RCC 7860 (cell line): ENCODE measurements around the gene GFOD2.

Experiments used
- DNase-seq: peaks from one replicate; pipeline ENCODE4 v3.0.0-alpha.2; 2015; ENCODE audit warnings: low spot score
- FAIRE-seq: peaks from 2 replicates; lab custom pipeline; 2012; peaks lifted over from hg19 to GRCh38; lab: Jason Lieb, UNC

Gene GFOD2

DNA sequence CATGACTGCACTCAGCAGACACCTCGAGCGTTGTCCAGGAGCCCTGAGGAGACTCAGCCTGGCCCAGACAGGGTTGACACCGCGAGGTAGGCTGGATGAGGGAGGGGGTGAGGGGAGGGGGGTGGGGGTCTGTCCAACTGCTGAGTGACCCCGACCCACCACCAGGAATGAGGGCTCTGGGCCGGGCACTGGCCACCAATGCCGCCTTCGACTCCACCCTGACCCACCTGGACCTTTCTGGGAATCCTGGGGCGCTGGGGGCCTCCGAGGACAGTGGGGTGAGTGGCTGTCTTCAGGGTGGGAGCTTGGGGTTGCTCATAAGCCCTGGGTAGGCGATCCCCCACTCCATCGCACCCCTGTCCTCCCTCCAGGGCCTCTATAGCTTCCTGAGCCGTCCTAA lies 71.4 kb downstream of the GFOD2 start:
- no peak for DNase-seq
- FAIRE-seq, result no peak

DNA sequence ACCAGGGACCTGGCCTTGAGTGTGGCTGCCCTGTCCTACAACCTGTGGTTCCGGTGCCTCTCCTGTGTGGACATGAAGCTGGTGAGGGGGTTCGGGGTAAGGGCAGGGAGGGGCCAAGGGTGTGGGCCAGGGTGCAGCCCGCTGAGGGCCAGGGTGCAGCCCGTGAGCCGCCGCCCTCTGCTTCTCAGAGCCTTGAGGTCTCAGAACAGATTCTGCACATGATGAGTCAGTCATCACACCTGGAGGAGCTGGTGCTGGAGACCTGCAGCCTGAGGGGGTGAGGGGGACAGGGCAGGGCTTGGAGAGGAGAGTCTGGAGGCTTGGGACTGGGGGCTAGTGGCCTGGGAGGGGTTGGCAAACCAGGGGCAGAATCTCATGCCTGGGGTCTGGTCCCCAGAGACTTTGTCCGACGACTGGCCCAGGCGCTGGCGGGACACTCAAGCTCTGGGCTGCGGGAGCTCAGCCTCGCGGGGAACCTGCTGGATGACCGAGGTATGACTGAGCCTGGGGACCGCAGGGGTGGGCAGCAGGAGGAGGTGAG lies 71.9 kb downstream of the GFOD2 start:
- DNase-seq, result no peak
- no peak for FAIRE-seq

DNA sequence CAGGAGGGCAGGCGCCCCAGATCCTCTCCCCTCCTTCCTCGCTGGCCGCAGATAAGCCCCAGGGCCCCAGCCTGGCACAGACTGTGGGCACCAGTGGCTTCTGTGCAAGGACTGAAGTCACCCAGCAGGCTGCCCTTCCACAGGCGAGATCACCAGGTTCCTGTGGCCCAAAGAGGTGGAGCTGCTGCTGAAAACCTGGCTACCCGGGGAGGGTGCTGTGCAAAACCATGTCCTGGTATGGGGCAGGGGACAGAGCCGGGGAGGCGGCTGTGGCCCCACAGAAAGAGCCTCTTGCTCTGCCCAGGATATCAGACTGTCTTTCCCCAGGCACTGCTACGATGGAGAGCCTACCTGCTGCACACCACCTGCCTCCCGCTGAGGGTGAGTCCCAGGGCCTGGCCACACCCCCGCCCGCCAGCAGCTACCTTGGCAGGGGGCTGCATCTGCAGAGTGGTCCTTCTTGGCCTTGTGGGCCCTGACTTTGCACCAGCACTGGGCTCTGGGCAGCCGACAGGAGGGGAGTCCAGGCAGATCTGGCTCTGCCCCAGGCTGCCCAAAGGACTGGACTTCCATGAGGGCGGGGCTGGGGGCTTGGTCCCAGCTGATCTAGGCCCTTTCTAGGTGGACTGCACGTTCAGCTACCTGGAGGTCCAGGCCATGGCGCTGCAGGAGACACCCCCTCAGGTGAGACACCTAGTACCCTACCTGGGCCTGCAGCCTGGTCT lies 73.6 kb downstream of the GFOD2 start:
- FAIRE-seq, result no peak

DNA sequence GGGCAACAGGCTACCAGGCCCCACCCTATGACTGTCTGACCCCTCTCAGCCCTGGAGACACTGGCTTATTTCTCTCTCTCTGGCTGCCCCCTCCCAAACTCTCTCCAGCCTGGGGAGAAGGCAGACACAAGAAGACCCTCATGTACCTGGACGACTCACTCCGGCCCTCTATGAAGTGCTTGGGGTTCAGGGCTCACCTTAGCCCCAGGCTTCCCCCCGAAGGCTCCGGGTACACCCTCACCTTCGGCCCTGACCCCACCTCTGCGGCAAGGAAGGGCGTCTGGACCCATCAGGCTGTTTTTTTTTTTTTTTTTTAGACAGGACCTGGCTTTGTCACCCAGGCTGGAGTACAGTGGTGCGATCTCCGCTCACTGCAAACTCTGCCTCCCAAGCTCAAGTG lies 75.1 kb downstream of the GFOD2 start:
- no peak for FAIRE-seq
- no peak for DNase-seq

More for the DNA sequence above, 73.6 kb downstream of the GFOD2 start:
- DNase-seq, result no peak

DNA sequence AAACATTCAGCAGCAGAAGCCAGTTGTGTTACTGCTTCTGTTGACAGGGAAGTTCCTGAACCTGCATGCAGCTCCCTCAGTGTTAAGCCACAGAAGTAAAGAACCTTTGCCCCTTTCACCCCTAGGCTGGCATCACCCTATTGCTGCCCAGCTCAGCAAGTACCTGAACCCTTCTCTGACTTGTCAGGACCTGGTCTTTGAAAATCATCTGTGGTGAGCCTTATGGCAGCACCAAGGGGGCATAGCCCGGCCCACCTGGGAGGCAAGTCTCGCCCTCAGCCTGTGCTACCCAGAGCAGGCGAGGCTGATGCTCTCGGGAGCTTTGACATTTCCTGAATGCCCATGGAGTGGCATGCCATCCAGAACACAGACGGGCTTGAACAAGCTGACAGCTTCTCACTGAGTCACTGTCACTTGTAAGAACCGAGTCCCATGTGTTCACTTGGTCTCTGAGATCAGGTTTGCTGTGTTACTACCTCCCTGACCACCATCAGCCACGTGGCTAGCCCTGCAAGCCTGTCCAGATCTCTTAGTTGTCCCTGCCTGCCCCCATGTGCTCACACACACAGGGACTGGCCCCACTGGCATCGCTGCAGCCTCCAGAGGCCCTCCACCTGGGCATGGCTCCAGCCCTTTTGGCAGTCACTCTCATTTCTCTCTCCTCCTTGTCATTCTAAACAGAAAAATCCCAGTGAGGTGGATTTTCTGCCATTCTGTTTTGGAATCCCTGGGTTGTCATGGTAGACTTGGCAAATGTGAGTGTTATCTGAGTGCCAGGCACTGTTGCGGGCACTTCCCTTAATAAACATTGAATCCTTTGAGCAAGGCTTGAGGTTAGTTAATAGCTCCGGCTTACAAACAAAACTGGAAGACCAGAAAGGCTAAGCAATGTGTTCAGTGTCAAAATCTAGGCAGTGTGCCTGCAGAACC lies 77.1 kb downstream of the GFOD2 start:
- DNase-seq (no peak), FAIRE-seq (no peak)

DNA sequence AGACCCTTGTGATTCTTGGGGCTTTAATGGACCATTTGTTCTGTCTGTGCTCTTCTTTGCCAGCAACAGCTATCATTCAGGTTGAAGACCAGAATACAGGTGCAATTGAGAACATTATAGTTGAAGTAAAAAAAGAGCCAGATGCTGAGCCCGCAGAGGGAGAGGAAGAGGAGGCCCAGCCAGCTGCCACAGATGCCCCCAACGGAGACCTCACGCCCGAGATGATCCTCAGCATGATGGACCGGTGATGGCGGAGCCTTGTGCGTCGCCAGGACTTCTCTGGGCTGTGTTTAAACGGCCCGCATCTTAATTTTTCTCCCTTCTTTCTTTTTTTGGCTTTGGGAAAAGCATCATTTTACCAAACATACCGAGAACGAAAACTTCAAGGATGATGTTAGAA lies 81.5 kb downstream of the GFOD2 start:
- FAIRE-seq (no peak), DNase-seq (no peak)

DNA sequence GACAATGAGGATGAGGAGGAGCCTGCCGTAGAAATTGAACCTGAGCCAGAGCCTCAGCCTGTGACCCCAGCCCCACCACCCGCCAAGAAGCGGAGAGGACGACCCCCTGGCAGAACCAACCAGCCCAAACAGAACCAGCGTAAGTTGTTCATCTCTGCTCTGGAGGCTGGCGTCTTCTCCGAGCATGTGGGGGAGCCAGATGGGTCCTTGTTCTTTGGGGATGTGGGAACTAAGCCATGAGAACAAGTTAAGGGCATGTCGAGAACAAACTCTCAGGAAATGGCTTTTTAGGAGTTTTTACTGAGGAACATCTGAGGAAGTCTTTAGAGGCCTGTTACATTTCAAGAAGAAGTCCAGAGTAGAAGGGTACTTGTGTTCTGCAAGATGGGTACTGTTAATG lies 82.4 kb downstream of the GFOD2 start:
- DNase-seq (no peak), FAIRE-seq (no peak)

DNA sequence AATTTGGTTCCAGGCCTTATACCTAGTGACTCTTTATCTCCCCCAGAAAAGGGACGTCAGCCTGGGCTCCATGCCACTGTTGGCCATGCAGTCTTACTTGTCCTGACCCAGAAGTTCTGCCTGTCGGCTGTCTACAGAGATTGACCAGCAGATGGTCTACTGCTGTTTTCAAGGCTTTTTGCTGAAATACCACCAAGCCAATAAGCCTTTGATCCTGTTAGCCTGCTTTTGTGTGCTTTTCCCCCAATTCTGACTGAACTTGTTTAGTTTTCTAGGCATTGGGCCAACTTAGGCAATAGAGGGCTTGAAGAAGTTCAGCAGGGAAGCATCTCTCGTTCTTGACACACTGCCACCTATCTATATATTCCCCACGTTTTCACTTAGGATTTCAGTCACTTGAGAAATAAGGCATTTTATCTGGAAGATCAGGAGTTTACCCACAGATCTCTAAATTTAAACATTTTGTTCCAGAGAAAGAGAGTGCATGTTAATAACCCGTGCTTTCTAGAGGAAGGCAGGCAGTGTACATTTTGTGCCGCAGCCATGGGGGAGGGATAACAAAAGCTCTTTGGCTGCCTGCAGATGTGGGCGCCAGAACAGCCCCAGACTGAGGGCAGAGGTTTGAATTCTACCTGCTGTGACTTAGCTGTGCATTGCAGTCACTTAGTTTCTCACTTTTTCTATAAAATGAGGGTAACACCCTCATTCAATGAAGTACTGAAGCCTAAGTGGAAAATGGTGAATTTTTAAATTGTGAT lies 86.5 kb downstream of the GFOD2 start:
- DNase-seq, result no peak
- no peak for FAIRE-seq

DNA sequence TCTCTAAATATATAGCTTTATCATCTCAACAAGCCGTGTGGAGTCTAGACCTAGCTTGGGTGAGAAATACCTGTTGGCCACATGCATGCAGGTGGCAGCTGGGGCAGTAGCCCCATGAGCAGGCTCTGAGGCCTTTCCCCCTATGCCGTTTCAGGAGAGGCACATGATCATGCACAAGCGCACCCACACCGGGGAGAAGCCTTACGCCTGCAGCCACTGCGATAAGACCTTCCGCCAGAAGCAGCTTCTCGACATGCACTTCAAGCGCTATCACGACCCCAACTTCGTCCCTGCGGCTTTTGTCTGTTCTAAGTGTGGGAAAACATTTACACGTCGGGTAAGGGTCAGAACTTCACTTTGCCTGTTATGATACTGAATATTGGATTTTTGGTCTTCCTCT lies 90.9 kb downstream of the GFOD2 start:
- FAIRE-seq, result no peak

More for the DNA sequence above, 90.9 kb downstream of the GFOD2 start:
- DNase-seq, result no peak
